ENCODE results near the gene HDAC4. TPM values are rescaled to one million over a fixed set of nuclear protein-coding genes. Genes with fewer than 3 reads are reported as not detected.

Gene HDAC4
- total RNA-seq, 2 experiments from 2014 or later, result 22.6 to 24.5 TPM

DNA sequence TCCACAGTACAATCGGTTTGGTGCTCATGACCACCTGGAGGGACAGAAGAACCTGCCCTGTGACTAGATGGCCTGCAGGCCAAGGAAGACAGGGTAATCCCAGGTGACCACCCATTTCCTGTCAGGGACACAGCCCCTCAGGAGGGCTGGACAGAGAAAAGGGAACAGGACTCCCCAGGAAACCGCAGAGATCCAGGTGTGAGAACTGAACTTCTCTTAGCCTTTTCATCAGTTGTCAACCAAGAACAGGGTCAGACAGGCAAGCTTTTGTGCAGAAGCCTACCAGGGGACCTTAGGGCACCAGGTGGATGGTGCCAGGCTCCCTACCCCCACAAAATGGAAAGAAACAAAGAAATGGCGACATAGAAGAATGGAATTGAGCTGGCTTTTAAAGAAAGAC, 132.3 kb downstream of the HDAC4 start:
- Mint-ChIP-seq H3K4me1 (ENCODE audit: low read depth) (peaks cover 70% of the 10 kb centered on the region), H3K27ac (peak overlapping the region; percentile 18), H3K36me3 (ENCODE audit: low read depth) (peaks cover 6% of the 10 kb centered on the region), H3K9me3 (no peaks in the 10 kb centered on the region), H3K27me3 (peaks cover 12% of the 10 kb centered on the region), H3K4me3 (no peak overlapping the region)
- intact Hi-C loops (cut with micrococcal nuclease), result loop anchor here (5.0 kb wide), 1 partner anchor 34 kb away; no protein-coding TSS in a partner anchor
- DNase-seq, result peak; percentile 1
- ATAC-seq, result no peak
- ChIA-PET CTCF (interaction anchor here (1.0 to 2.4 kb wide), 5 partner anchors 9 to 126 kb away, joined by 3 to 10 read pairs (median 4); no protein-coding TSS in a partner anchor), POLR2A (no interaction called here)
- TF ChIP-seq, protein P1, sequence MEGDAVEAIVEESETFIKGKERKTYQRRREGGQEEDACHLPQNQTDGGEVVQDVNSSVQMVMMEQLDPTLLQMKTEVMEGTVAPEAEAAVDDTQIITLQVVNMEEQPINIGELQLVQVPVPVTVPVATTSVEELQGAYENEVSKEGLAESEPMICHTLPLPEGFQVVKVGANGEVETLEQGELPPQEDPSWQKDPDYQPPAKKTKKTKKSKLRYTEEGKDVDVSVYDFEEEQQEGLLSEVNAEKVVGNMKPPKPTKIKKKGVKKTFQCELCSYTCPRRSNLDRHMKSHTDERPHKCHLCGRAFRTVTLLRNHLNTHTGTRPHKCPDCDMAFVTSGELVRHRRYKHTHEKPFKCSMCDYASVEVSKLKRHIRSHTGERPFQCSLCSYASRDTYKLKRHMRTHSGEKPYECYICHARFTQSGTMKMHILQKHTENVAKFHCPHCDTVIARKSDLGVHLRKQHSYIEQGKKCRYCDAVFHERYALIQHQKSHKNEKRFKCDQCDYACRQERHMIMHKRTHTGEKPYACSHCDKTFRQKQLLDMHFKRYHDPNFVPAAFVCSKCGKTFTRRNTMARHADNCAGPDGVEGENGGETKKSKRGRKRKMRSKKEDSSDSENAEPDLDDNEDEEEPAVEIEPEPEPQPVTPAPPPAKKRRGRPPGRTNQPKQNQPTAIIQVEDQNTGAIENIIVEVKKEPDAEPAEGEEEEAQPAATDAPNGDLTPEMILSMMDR (IDR thresholded peaks at IDR 0.05), result no peak

DNA sequence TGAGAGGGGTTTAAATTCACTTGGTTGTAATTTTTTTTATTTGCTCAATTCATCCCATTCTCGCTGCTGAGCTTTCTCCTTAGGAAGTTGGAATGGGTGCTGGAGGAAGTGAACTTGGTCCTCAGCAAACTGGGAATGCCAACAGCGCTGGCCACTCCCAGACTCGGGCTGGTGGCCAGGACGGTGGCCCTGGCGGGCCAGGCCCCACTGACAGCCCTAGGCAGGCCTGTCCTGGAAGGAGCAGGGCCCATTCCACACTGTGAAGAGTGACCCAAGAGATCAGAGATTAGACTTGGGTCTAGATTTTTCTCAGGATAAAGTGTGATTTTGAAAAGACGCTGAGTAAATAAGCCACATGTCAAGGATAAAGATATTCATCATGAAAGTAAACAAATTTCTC, 132.7 kb downstream of the HDAC4 start:
- TF ChIP-seq, protein P1 (IDR thresholded peaks at IDR 0.05), result no peak

DNA sequence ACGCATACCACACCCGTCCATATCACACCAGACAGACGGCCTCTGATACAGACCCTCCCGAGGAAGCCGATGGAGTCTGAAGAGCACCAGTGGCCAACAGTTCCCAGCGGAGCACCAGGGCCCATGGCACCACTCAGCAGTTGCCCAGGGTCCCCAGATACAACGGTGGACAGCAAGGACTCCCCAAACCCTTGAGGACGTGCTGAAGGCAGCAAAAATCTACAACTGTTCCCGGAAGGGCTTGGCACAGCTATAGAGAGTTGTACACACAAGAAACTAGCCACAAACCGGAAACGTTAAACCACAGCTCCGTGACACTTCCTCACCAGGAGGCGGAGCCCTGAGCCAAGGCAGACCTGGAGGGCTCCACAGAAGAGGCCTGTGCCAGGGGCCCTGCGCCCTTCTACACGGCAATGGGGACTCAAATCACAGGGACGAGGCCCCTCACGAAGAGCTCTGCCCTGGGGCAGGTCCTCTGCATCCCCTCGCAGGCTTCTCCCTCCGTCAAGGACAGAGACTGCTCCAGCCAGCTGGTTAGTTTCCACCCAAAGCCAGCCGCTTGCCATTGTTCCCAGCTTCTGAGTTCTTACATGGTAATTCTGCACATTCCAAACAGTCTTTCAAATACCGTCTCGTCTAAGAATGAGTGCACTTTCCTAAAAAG, 133.4 kb downstream of the HDAC4 start:
- Mint-ChIP-seq H3K27ac (peak overlapping the region; percentile 94), H3K4me3 (peak overlapping the region; percentile 79), H3K36me3 (ENCODE audit: low read depth) (peaks cover 4% of the 10 kb centered on the region), H3K9me3 (no peaks in the 10 kb centered on the region), H3K4me1 (ENCODE audit: low read depth) (peaks cover 65% of the 10 kb centered on the region), H3K27me3 (peaks cover 6% of the 10 kb centered on the region)
- TF ChIP-seq, protein P1 (IDR thresholded peaks at IDR 0.05), result no peak
- ChIA-PET POLR2A (interaction anchor here (0.5 to 1.5 kb wide), 12 partner anchors 8 to 660 kb away, joined by 3 to 10 read pairs (median 4); partner anchors contain the start of gene HDAC4), CTCF (interaction anchor here (0.6 to 3.7 kb wide), 18 partner anchors 19 to 617 kb away, joined by 3 to 31 read pairs (median 4); no protein-coding TSS in a partner anchor)
- peak; percentile 98 for DNase-seq
- peak; percentile 75 for ATAC-seq
- intact Hi-C loops (cut with micrococcal nuclease), result loop anchor here (5.0 kb wide), 1 partner anchor 35 kb away; no protein-coding TSS in a partner anchor

More for the DNA sequence above, 132.7 kb downstream of the HDAC4 start:
- peaks cover 6% of the 10 kb centered on the region for H3K36me3 Mint-ChIP-seq (ENCODE audit: low read depth)
- ChIA-PET CTCF (interaction anchor here (0.8 to 3.7 kb wide), 13 partner anchors 9 to 126 kb away, joined by 3 to 31 read pairs (median 4); no protein-coding TSS in a partner anchor), POLR2A (interaction anchor here (0.8 to 1.5 kb wide), 9 partner anchors 8 to 659 kb away, joined by 3 to 10 read pairs (median 4); partner anchors contain the start of gene HDAC4)
- no peaks in the 10 kb centered on the region for H3K9me3 Mint-ChIP-seq
- H3K27me3 Mint-ChIP-seq, result peaks cover 10% of the 10 kb centered on the region
- peak overlapping the region; percentile 18 for H3K27ac Mint-ChIP-seq
- DNase-seq (peak; percentile 1), ATAC-seq (no peak)
- H3K4me1 Mint-ChIP-seq (ENCODE audit: low read depth), result peaks cover 69% of the 10 kb centered on the region
- intact Hi-C loops (cut with micrococcal nuclease), result loop anchor here (5.0 kb wide), 1 partner anchor 34 kb away; no protein-coding TSS in a partner anchor
- H3K4me3 Mint-ChIP-seq, result no peak overlapping the region

DNA sequence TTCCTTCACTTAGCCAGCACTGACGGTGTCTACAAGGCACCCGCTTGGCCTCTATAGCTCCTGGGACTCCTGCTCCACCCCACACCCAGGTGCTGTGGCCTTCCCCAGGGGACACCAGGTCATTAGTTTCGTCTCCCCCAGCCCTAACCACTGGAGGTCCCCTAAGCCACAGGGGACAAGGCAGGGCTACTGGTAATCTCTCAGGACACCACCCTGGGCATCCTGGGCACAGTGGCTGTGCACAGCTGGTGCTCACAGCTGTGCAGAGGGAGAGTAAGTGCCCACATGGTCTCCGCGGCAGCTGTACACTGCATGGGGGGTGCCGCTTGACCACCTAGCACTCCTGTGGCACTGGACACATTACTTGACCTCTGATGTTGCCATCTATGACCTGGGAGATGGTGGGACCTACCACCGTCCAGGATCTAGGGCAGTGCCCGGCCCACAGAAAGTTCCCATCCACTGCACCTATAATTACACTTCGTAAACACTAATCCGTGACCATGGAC, 134.0 kb downstream of the HDAC4 start:
- intact Hi-C loops (cut with micrococcal nuclease), result loop anchor here (5.0 kb wide), 1 partner anchor 35 kb away; no protein-coding TSS in a partner anchor
- CTCF ChIA-PET, result interaction anchor here (0.6 to 3.7 kb wide), 18 partner anchors 8 to 617 kb away, joined by 3 to 31 read pairs (median 4); no protein-coding TSS in a partner anchor
- H3K27me3 Mint-ChIP-seq, result peaks cover 6% of the 10 kb centered on the region
- H3K4me1 Mint-ChIP-seq (ENCODE audit: low read depth), result peaks cover 65% of the 10 kb centered on the region
- no peak for DNase-seq
- no peaks in the 10 kb centered on the region for H3K9me3 Mint-ChIP-seq
- no peak for ATAC-seq
- POLR2A ChIA-PET, result interaction anchor here (0.8 to 1.5 kb wide), 9 partner anchors 8 to 137 kb away, joined by 3 to 10 read pairs (median 3); partner anchors contain the start of gene HDAC4
- TF ChIP-seq, protein P1 (IDR thresholded peaks at IDR 0.05), result no peak
- H3K4me3 Mint-ChIP-seq, result peak overlapping the region; percentile 79
- peak overlapping the region; percentile 94 for H3K27ac Mint-ChIP-seq
- H3K36me3 Mint-ChIP-seq (ENCODE audit: low read depth), result peaks cover 4% of the 10 kb centered on the region

Data from activated CD8-positive, alpha-beta T cell treated with anti-CD3 and anti-CD28 coated beads for 36 hours (primary cell).